RPMI8226 (cell line): ENCODE results near the gene UBAP2L.
"Not testable (repeated sequence)": the region's sequence is repeated elsewhere in the genome, so short reads cannot be mapped to it uniquely, and the experiment has no call there.

Experiments used
- DNase-seq: peaks from one replicate; pipeline ENCODE4 v3.0.0-alpha.2; 2015

Gene UBAP2L

DNA sequence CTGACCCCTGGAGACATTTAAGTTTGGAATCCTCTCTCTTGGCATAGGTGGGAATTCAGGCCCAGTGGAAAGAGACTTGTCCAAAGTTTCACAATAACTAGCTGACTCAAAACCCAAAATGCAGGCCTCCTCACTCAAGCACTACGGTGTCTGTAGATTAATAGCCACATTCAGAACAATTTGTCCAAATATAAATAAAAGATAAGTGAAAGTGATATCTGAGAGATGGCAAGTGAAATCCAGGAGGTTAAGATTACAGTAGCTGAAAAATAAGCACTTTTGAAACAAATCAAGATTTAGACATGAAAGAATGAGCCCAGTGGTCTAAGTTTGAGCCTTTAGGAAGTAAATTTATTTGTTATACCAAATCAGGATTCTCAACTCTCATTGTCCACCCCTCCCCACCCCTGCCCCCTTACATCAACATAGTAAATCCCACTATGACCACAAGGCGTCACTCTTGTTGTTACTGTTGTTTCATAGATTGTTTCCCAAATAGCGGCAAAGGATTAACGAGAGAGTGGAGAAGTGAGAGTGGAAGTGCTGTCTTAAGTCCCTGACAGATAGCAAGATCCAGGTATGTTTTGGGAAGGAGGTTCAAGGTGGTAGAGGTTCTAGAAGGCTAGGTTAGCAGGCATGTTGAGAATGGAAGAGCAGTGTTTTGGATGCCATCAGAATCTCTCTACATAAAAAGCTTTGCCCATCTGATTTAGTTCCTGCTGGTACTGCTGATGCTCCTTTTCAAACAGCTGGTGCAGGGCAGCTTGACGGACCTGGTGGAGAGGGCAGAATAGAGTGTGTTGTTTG, 21.8 kb upstream of the UBAP2L start:
- DNase-seq, result peak; percentile 68

DNA sequence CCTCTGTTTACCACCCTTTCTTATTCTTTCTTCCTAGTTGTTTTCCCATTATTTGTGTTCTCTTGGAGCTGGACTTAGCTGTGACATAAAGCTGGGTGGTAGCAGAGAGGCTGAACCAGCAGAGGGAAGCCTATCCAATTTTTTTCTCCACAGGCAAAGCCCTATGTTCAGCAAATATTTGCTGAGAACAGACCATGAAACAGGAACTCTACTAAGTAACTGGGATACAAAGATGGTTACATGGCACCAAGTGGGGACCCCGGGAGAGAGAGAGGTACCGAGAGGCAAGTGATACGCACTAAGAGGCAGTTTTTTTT, 21.2 kb upstream of the UBAP2L start:
- DNase-seq, result no peak

DNA sequence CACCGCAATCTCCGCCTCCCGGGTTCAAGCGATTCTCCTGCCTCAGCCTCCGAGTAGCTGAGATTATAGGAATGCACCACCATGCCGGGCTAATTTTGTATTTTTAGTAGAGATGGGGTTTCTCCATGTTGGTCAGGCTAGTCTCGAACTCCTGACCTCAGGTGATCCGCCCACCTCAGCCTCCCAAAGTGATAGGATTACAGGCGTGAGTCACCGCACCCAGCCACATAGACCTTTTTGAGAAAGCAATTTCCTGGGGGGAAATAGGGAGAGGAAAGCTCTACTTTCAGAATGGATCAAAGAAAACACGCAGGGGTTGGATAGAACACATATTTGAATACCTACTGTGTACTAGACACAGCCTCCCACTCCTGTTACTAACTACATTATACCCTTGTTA, 15.0 kb upstream of the UBAP2L start:
- not testable (repeated sequence) for DNase-seq

DNA sequence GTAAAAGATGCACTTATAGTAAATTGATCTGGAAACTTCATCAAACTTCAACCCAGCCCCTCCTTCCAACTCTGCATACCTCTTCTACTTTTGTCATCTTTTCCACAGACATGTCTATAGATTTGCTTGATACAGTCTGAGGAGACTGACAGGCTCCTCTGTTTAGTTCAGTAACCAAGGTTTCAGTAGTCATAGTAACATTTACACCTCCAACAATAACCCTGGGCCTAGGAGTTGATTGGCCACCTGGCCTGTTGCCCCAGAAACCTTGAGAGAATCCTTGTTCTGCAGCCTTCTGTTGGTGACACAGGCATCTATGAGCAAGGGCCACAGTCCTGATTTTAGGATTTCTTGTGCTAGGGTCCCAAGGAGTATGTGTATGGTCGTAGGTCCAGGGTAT, 14.6 kb upstream of the UBAP2L start, which contains the start of gene CFAP141:
TSS of gene CFAP141 (minus strand) at position 138 of the 400 bp plus-strand sequence. CDS start at position 112, 26 bp downstream.
- no peak for DNase-seq

DNA sequence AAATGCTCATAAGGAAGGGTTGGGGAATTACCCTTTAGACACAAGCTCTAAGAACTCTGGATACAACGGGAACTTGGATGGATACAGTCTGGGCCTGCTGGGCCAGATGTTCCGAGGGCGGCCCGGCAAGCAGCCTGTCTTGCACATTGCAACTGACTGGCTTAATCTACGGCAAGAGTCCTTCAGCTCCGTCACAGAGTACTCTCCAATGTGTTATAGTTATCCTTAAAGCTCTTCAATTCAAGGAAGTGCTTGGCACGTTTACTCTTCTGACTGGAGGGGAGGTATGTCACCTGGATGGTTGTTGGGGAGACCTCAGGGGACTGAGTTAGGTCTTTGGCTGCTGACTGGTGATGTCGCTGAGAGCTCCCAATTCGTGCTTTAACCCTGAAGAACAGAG, 13.5 kb upstream of the UBAP2L start:
- DNase-seq, result no peak

DNA sequence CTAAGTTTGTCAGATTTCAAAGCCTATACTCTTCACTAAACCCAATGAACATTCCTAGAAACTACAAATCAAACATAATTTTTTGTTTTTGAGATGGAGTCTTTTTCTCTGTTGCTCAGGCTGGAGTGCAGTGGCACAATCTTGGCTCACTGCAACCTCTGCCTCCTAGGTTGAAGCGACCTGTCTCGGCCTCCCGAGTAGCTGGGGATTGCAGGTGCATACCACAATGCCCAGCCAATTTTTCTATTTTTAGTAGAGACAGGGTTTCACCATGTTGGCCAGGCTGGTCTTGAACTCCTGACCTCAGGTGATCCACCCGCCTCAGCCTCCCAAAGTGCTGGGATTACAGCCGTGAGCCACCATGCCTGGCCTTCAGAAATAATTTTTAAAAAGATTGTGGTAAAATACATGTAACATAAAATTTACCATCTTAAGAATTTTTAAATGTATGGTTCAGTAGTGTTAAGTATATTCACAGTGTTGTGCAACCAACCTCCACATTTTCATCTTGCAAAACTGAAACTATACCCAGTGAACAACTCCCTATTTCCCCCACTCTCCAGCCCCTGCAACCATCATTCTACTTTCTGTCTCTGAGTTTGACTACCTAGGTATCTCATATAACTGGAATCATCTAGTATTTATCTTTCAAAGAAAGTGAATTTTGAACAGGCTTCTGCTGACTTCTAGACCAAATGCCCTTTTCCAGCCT, 11.9 kb upstream of the UBAP2L start:
- peak; percentile 76 for DNase-seq

DNA sequence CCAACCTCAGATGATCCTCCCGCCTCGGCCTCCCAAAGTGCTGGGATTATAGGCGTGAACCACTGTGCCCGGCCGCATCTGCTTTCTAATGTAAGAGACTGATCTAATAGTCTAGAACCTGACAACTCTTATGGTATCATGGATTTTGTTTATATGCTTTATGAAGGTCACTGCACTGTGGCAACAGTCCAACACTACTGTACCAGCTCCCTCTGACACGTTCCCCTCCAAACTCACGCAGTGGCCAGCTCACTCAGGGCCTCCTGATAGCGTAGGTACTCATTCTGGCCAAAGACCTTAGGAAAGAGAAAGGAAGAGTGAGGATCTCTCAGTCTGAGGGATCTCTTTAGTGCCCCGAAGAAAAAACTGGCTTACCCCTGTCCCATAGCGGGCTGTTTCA, 8.7 kb upstream of the UBAP2L start:
- no peak for DNase-seq

DNA sequence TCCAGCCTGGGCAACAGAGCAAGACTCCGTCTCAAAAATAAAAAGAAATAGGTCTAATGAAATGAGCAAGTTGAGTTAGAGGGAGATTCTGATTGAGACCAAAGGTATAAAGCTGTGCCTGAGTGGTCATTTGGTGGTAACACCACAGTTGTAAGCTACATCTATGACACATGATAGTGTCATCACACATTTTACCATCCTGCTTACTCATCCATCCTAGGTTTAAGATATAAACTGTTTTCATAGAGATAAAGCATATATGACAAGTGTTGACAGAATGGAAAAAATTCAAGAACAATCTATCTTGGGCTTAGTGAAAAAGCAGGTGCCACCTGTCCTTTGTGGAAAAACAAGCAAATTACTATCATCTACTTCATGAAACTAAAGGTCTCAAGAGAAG, 7.5 kb upstream of the UBAP2L start:
- no peak for DNase-seq

DNA sequence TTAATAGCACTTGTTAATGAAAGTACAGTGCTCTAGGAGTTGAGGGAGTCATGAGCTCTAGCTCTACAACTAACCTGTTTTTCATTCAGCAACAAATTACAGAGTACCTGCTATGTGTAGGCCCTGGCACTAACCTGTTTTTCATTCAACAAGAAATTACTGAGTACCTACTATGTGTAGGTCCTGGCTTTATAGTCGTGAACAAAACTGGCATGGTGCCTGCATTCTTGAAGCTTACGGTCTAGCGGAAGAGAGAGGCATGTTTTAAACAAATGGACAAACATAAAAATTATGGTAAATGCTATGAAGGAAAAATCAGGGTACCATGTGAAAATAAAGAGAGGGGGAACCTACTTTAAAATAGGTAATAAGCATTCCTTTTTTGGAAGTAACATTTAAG, 2.2 kb upstream of the UBAP2L start:
- DNase-seq, result no peak

DNA sequence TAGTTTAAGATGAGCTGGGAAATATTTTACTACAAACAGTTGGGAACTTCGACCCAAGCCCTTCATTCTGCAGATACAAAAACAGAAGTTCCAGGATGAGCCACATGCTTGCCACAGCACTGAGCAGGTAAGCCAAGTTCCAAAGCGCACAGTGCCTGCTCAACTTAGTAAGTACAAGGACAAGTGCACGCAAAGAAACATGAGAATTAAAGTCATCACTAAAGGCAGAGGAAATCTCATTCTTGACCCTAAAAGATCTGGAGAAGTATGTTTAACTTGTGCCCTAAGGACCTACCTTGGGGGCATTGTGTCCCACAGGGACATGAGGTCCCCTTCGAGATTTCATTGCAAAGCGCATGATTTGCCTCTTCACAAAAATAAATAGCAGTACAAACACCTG, 1.2 kb upstream of the UBAP2L start:
- peak; percentile 40 for DNase-seq

DNA sequence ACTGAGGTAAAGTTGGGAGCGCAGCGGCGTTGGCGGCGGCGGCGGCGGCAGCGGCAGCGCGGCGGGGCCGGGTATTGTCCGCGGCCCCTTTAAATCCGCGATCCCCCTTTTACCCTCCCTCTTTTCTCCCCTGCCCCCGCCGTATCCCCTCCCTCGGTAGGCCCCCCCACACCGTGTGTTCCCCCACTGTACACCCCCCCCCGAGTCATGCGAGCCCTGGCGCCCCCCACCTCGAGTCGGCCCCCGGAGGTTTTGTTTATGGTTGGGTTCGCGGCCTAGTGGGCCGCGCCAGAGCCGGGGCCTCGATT, 169 bp downstream of the UBAP2L start:
- no peak for DNase-seq

DNA sequence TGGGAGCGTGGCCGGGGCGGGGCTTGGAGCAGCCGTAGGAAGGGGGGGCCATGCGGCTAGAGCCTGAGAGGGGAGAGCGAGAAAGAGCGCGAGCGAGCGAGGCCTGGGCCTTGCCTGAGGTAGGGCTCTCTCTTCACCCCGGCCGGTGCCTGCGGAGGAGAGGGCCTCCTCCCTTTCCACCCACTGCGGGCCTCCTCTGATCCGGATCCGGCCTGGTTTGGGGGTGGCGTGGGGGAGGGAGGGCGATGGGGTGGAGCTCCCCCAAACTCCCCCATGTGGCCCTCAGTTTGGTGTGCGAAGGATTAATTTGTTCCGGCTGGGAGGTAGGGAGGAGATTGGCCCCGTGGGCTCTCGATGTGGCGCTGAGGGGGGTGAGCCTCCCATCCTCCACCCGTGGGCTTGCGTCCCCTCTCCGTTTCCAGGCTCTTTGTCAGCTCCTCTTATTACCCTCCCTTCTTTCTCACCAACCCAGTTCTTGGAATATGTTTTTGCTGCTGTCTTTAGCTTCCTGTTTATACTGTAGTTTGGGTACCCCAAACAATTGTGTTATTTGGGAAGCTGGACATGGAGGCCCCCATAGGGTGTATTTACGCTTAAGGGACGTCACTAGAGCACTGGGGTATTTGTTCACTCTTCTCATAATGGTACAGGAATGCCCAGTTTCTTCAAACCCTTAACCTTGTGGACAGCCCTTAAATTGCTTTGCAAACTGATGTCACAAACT, 685 bp downstream of the UBAP2L start:
- peak; percentile 76 for DNase-seq

DNA sequence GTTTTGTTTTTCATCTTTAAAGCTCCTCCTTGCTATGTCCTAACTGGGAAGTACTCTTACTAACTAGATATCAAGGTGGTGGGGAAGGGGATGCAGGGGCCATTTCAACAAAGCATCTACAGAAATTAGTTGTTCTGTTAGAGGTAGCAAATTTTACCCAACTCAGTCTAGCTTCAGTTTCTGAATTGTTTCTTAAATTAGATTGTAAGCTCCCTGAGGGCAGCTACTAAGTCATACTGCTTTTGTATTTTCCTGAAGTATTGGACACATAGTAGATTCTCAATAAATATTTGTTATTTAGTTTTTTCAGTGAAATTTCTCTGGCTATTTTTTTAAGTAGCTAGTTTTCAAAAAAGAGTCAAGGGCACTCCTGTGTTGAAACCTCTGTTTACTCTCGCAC, 1.8 kb downstream of the UBAP2L start:
- DNase-seq, result no peak

DNA sequence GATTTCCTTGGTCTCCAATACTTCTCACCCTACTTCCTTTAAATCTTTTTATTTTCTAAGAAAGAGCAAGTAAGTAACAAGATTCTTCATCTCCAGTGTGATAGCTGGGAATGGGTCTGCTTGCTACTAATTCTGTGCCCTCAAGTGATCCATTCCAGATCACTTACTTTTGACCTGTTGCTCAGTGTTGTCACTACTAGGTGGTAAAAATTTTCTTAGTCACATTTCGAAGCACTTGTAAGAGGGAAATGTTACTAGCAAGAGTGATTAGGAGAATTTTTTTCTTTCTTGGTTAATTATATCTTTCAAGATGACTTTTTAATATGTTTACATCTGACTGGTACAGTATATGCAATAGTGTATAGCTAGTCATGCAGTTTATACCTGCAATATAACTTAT, 2.2 kb downstream of the UBAP2L start:
- DNase-seq, result no peak

DNA sequence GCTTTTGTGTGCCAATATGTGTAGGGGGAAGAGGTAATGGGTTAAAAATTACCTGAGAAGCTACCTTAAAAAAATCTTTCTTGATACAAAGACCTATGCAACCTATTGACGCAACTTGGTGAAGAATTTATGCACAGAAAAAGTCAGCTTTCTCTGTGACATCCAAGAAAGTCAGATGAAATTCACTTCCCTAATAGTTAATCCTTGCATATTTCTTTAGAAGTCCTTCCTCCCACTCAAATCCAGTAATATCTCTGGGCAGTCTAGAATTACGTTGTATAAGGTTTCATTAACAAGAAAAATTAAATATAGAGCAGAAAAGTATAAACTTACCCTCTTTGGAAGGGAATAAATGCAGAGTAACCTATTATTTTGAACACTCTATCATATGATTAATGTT, 2.9 kb downstream of the UBAP2L start:
- DNase-seq, result no peak

DNA sequence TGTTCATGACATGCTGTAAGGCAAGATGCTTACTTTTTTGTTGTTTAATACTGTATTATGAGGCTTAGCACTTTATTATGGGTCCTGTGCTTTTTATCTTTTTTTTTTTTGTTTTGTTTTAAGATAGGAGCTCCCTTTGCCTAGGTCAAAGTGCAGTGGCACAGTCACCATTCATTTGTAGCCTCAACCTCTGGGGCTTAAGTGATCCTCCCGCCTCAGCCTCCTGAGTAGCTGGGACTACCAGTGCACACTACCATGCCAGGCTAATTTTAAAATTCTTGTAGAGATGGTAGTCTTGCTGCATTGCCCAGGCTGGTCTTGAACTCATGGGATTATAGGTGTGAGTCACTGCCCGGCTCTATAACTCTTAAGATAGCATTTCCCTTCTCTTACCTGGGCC, 4.6 kb downstream of the UBAP2L start:
- DNase-seq, result no peak

DNA sequence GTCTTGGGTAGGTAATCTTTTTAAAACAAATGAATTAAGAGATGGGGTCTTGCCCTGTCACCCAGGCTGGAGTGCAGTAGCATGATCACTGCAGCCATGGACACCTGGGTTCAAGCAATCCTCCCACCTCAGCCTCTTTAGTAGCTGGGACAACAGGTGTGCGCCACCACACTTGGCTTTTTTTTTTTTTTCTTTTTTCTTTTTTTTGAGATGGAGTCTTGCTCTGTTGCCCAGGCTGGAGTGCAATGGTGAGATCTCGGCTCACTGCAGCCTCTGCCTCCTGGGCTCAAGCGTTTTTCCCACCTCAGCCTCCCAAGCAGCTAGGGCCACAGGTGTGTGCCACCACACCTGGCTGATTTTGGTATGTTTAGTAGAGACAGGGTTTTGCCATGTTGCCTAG, 10.4 kb downstream of the UBAP2L start:
- DNase-seq, result not testable (repeated sequence)

DNA sequence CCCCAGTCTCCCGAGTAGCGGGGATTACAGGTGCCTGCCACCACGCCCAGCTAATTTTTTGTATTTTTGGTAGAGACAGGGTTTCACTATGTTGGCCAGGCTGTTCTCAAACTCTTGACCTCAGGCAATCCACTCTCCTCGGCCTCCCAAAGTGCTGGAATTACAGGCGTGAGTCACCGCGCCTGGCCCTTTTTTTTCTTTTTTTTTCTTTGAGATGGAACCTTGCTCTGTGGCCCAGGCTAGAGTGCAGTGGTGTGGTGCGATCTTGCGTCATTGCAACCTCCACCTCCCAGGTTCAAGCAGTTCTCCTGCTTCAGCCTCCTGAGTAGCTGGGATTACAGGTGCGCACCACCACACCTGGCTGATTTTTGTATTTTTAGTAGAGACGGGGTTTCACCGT, 12.4 kb downstream of the UBAP2L start:
- DNase-seq, result not testable (repeated sequence)

DNA sequence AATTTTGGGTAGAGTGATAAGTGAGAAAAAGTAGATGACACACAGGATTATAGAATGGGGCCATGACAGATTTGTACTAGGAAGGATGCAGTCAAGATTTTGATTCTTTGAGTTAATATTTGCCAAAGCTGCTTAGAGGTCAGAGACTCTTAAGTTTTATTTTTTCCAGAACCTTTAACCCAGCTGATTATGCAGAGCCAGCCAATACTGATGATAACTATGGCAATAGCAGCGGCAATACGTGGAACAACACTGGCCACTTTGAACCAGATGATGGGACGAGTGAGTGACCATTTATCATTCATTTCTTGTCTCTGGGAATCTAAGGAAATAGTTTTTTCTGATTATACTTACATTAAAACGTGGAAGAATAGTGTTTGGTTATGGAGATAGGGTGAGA, 16.1 kb downstream of the UBAP2L start:
- DNase-seq, result no peak

DNA sequence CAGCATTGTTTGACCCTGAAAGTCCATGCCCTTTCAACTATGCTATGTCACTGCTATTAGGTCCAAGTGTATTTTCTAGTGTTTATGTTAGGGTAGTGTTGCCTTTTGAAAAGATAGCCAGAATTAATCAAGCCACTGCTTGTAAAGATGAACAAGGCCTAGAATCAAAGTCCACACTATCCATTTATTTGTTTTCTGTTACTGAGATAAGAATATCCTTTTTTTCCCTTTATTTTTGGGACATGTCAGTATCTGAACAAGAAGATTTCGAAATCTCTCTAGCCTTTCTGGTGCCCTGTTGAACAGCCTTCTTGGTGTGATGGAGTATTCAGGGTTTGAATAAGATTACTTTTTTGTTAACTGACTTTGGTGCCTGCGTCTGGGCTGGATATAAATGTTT, 16.7 kb downstream of the UBAP2L start:
- DNase-seq, result no peak

DNA sequence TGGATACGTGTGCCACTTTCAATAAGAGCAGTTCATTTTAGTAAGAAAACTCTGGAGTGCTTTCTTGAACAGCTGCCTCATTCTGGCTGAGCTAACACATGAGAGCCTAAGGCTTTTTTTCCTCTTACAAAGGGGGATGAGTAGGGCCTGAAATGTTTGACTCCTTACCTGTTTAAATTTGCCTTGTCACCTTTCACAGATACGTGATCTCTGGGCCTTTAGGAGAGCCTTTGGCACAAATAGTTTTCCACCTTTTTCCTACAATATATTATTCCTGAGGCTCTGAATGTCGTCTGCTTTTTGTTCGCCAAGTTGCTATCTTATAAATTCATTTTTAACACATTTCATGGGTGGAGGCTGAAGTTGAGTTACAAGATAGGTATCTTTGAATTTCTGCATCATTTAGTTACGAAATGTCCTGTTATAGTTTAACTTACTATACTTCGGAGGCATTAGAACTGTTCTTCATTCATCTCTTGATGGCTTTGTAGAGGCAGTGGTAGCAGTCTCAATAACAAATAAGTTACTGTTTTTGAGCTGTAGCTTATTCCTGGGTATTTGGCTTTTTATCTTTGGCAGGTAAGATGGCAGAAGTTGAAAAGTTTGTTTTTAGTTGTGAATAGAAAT, 17.2 kb downstream of the UBAP2L start:
- no peak for DNase-seq

DNA sequence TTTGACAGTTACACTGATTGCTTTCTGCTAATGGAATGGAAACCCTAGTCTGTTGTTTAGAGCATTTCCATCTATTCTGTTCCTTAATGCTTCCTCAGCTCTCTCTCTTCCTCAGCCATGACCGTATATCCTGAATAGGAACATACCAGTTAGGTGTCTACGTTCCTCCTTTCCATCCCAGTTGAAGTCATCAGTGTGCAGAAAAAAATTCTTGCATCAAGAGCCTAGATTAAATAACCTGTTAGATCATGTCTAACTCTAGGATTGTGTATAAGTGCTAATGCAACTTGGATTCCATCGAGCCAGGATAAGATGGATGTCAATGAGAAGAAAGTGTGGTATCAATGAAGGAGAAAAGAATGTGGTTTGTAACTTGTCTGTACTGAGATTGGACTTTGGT, 18.7 kb downstream of the UBAP2L start:
- no peak for DNase-seq

DNA sequence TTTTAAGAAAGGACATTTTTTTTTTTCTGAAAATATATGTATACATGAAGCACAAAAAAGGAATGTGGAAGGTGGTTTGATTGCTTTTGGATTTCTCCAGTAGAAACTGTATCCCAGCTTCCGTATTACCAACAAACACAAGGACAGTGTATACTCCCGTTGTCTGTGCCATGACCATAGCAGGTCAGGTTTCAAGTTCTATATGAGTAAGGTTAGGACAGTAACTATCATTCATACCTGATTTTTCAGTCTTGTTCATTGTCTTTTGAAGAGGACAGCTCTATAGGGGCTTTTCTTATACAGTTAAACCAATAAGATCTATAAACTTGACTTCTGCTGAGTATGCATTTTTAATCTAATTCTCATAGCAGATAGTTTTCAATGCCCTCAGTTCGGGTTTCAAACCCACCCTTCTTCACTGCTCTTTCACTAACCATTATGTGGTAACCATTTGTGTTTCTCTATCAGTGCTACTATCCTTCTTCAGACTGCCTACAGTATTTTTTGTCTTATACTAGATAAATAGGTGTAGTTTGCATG, 19.6 kb downstream of the UBAP2L start:
- no peak for DNase-seq
